ENCODE results near the gene TTL.
A peak's percentile ranks its signal among the peaks of the same experiment; 100 is the strongest.

Gene TTL

GRCh38 chr2:112577756-112578155, 95.8 kb downstream of the TTL start:
- no peak for DNase-seq (ENCODE audit: insufficient read length, low spot score)
- FAIRE-seq = no peak

- DNase-seq (ENCODE audit: insufficient read length, low spot score) (no peak), FAIRE-seq (no peak)
Measured at GRCh38 chr2:112579241-112579640, 97.3 kb downstream of the TTL start.

- FAIRE-seq (no peak), DNase-seq (ENCODE audit: insufficient read length, low spot score) (no peak)
Measured at GRCh38 chr2:112580084-112580483, 98.1 kb downstream of the TTL start.

GRCh38 chr2:112582314-112582746, 100.4 kb downstream of the TTL start:
- DNase-seq (ENCODE audit: insufficient read length, low spot score) (no peak), FAIRE-seq (no peak)

GRCh38 chr2:112583497-112584133, 101.7 kb downstream of the TTL start:
- DNase-seq (ENCODE audit: insufficient read length, low spot score) (no peak), FAIRE-seq (no peak)

- FAIRE-seq = peak; percentile 97
- peak; percentile 78 for DNase-seq (ENCODE audit: insufficient read length, low spot score)
Measured at GRCh38 chr2:112584134-112584890, 102.4 kb downstream of the TTL start, which contains the start of gene CHCHD5. TSS of gene CHCHD5 (plus strand) at chr2:112584609. CDS start at chr2:112584648, 39 bp downstream.

GRCh38 chr2:112584891-112585250, 102.9 kb downstream of the TTL start:
- FAIRE-seq (no peak), DNase-seq (ENCODE audit: insufficient read length, low spot score) (no peak)

GRCh38 chr2:112585400-112585799, 103.4 kb downstream of the TTL start:
- no peak for DNase-seq (ENCODE audit: insufficient read length, low spot score)
- no peak for FAIRE-seq

GRCh38 chr2:112585873-112586464, 104.0 kb downstream of the TTL start:
- no peak for DNase-seq (ENCODE audit: insufficient read length, low spot score)
- FAIRE-seq = no peak

- FAIRE-seq (no peak), DNase-seq (ENCODE audit: insufficient read length, low spot score) (no peak)
Measured at GRCh38 chr2:112588611-112589045, 106.7 kb downstream of the TTL start.

All from GM19239 (cell line).